CD14-positive monocyte (primary cell): ENCODE data around the gene LHFPL3. TPM values are rescaled to one million over a fixed set of nuclear protein-coding genes. Genes with fewer than 3 reads are reported as not detected.

Source experiments
- DNase-seq, 3 donors: peaks; one replicate each; pipeline ENCODE4 v3.0.0-alpha.2; 2011 to 2022
- H2AFZ ChIP-seq: 2 replicates; pipeline ENCODE4 v1.6.0; 2012; ENCODE audit warnings: mild to moderate bottlenecking, low read depth, low read length, inconsistent platforms; ENCODE audit not compliant: insufficient read depth, poor library complexity, severe bottlenecking
- H3K27ac ChIP-seq, 2 donors: 1 replicate in 1 of 2; 2 replicates in 1 of 2; pipeline ENCODE4 v1.5.1; 2012 to 2013; ENCODE audit warnings: low read length in 2 of 2, control low read depth in 1 of 2, inconsistent platforms in 1 of 2, low read depth in 1 of 2, mild to moderate bottlenecking in 1 of 2
- H3K27me3 ChIP-seq, 2 donors: one replicate each; pipeline versions ENCODE4 v1.6.0 to v1.6.1; 2011 to 2013; ENCODE audit warnings: low read length in 2 of 2; ENCODE audit not compliant: control insufficient read depth in 2 of 2, insufficient read depth in 2 of 2
- H3K36me3 ChIP-seq, 2 donors: replicated peaks in 1 of 2; 1 replicate in 1 of 2; 2 replicates in 1 of 2; pipeline versions ENCODE4 v1.5.1 to v1.6.1; 2012 to 2013; ENCODE audit warnings: low read length in 2 of 2, control low read depth in 1 of 2, inconsistent platforms in 1 of 2, mild to moderate bottlenecking in 1 of 2; ENCODE audit not compliant: insufficient read depth in 2 of 2, control insufficient read depth in 1 of 2
- H3K4me1 ChIP-seq, 2 donors: 1 replicate in 1 of 2; 2 replicates in 1 of 2; pipeline versions ENCODE4 v1.5.1 to v1.6.1; 2012 to 2013; ENCODE audit warnings: low read length in 2 of 2, control low read depth in 1 of 2, inconsistent platforms in 1 of 2, mild to moderate bottlenecking in 1 of 2, moderate library complexity in 1 of 2; ENCODE audit not compliant: insufficient read depth in 2 of 2, control insufficient read depth in 1 of 2
- H3K4me2 ChIP-seq: replicated peaks from 2 replicates; pipeline ENCODE3; 2012; ENCODE audit warnings: low read length, moderate library complexity, mild to moderate bottlenecking; ENCODE audit not compliant: poor library complexity, severe bottlenecking; ENCODE audit errors: extremely low read depth
- H3K4me3 ChIP-seq, 3 experiments: fragments of 200-600 bp in 1 of 3; sonication (generic) in 1 of 3; replicated peaks in 1 of 3; 1 replicate in 2 of 3; 2 replicates in 1 of 3; pipeline ENCODE4 v1.5.1; 2011 to 2013; ENCODE audit warnings: low read length in 3 of 3, mild to moderate bottlenecking in 3 of 3, control low read depth in 2 of 3, low read depth in 2 of 3, inconsistent platforms in 1 of 3, moderate library complexity in 1 of 3
- H3K79me2 ChIP-seq: 2 replicates; pipeline ENCODE4 v1.6.0; 2012; ENCODE audit warnings: mild to moderate bottlenecking, control low read depth, inconsistent platforms, low read length, moderate library complexity; ENCODE audit not compliant: insufficient read depth
- H3K9ac ChIP-seq: 2 replicates; pipeline ENCODE4 v1.6.0; 2017; ENCODE audit warnings: low read length, mild to moderate bottlenecking; ENCODE audit not compliant: insufficient read depth, poor library complexity, severe bottlenecking
- H3K9me3 ChIP-seq, 2 donors: replicated peaks in 1 of 2; 1 replicate in 1 of 2; 2 replicates in 1 of 2; pipeline versions ENCODE4 v1.5.1 to v1.6.1; 2012 to 2013; ENCODE audit warnings: low read length in 2 of 2, control low read depth in 1 of 2; ENCODE audit not compliant: control insufficient read depth in 1 of 2, insufficient read depth in 1 of 2
- H4K20me1 ChIP-seq: 2 replicates; pipeline ENCODE4 v1.6.0; 2012; ENCODE audit warnings: mild to moderate bottlenecking, low read length, control low read depth, moderate library complexity; ENCODE audit not compliant: insufficient read depth
- H3K27ac Mint-ChIP-seq, 7 donors: one replicate each; pipeline ENCODE4 v1.8.0; 2020; ENCODE audit warnings: mild to moderate bottlenecking in 7 of 7, mixed read lengths in 7 of 7, moderate library complexity in 6 of 7, inconsistent platforms in 2 of 7
- H3K27me3 Mint-ChIP-seq, 3 donors: one replicate each; pipeline ENCODE4 v1.8.0; 2021 to 2022; ENCODE audit warnings: low read depth in 3 of 3, mild to moderate bottlenecking in 3 of 3, mixed read lengths in 3 of 3, moderate library complexity in 3 of 3, inconsistent platforms in 1 of 3
- H3K36me3 Mint-ChIP-seq, 2 donors: one replicate each; pipeline ENCODE4 v1.8.0; 2020; ENCODE audit warnings: mixed read lengths in 2 of 2, inconsistent platforms in 1 of 2, mild to moderate bottlenecking in 1 of 2
- H3K4me1 Mint-ChIP-seq: one replicate; pipeline ENCODE4 v1.8.0; 2020; ENCODE audit warnings: mild to moderate bottlenecking, mixed read lengths
- H3K4me3 Mint-ChIP-seq, 2 donors: one replicate each; pipeline ENCODE4 v1.8.0; 2020; ENCODE audit warnings: mild to moderate bottlenecking in 2 of 2, mixed read lengths in 2 of 2, moderate library complexity in 1 of 2
- H3K9me3 Mint-ChIP-seq, 7 donors: one replicate each; pipeline ENCODE4 v1.8.0; 2020 to 2022; ENCODE audit warnings: mixed read lengths in 7 of 7, mild to moderate bottlenecking in 6 of 7, moderate library complexity in 6 of 7, inconsistent platforms in 2 of 7
- WGBS: methylation state at CpG from one replicate; pipeline ENCODE4 v1.1.5; 2013; ENCODE audit warnings: missing lambda C conversion rate; ENCODE audit not compliant: insufficient coverage; 5-methylcytosine and 5-hydroxymethylcytosine counted together
- intact Hi-C, 2 donors: fragments of 100-400 bp; cut with micrococcal nuclease; formaldehyde crosslinking; loops; one replicate each; pipeline versions ENCODE4 v1.15.0 to v1.15.1; 2023
- polyA plus RNA-seq, 3 donors: library from polyadenylated mRNA; depleted of rRNA in 1 of 3; unstranded in 2 of 3; stranded (reverse) in 1 of 3; fragments of 300-500 nt in 2 of 3; fragments of >200 nt in 1 of 3; fragmentation: Illumina TruSeq in 2 of 3; gene quantifications; 1 replicate in 2 of 3; 2 replicates in 1 of 3; pipeline ENCODE4 v1.2.3, GENCODE V29; 2012 to 2021
- TF ChIP-seq, protein P1 (sequence below): fragments of 200-600 bp; IDR thresholded peaks from one replicate; pipeline ENCODE4 v1.8.0; 2022; ENCODE audit warnings: antibody characterized with exemption, mild to moderate bottlenecking

LHFPL3 gene
- polyA plus RNA-seq, 3 donors, result not detected

DNA sequence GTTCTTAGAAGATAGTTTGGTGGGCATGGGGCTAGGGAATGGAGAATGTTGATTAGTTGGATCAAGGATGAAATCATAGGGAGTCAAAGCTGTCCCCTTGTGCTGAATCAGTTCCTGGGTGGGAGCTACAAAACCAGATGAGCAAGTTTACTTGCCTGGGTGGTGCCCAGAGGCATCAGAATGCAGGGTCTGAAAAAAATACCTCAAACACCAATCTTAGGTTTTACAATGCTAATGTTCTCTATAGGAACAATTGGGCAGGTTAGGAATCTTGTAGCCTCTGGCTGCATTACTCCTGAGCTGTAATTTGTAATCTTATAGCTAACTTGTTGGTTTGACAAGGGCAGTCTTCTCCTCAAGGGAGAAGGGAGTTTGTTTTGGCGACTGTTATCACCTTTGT lies 34.4 kb downstream of the LHFPL3 start:
- no peaks in the 10 kb centered on the region for H3K36me3 Mint-ChIP-seq
- H3K9me3 Mint-ChIP-seq, result peaks cover 0 to 3% (median 0%) of the 10 kb centered on the region in 7 donors
- H3K4me2 ChIP-seq, result no peak overlapping the region

DNA sequence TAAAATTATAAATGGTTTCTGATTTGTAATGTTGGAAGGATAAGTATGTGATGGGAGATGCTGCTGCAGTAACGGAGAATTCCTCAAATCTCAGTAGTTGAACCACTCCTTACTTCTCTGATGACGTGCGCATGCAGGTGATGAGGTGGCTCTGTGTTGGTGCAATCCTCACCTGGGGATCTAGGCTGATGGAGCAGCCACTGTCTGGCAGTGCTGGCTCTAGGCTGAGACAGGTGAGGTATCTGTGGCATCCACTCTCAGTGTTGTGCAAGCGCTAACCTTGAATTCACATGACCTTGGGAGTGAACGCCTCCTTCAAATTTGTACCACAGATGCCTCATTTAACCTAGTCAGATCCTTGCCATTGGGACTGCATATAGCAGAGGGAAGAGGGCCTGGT lies 35.0 kb downstream of the LHFPL3 start:
- Histone ChIP-seq H3K27me3 (no peaks in the 10 kb centered on the region), H3K4me3 (no peak overlapping the region), H3K9me3 (no peaks in the 10 kb centered on the region), H3K9ac (no peak overlapping the region), H4K20me1 (no peaks in the 10 kb centered on the region), H3K79me2 (no peaks in the 10 kb centered on the region), H3K27ac (no peak overlapping the region), H3K4me2 (no peak overlapping the region), H3K36me3 (no peaks in the 10 kb centered on the region), H3K4me1 (no peaks in the 10 kb centered on the region), H2AFZ (no peak overlapping the region)
- WGBS, result 100% methylated on average over 1 of the region's 5 CpGs
- Mint-ChIP-seq H3K27ac (no peak overlapping the region), H3K27me3 (peaks cover 0 to 4% (median 0%) of the 10 kb centered on the region in 3 donors), H3K4me3 (no peak overlapping the region), H3K4me1 (no peaks in the 10 kb centered on the region), H3K36me3 (no peaks in the 10 kb centered on the region), H3K9me3 (peaks cover 0 to 3% (median 0%) of the 10 kb centered on the region in 7 donors)
- intact Hi-C loops, result no loop called here
- TF ChIP-seq, protein P1, sequence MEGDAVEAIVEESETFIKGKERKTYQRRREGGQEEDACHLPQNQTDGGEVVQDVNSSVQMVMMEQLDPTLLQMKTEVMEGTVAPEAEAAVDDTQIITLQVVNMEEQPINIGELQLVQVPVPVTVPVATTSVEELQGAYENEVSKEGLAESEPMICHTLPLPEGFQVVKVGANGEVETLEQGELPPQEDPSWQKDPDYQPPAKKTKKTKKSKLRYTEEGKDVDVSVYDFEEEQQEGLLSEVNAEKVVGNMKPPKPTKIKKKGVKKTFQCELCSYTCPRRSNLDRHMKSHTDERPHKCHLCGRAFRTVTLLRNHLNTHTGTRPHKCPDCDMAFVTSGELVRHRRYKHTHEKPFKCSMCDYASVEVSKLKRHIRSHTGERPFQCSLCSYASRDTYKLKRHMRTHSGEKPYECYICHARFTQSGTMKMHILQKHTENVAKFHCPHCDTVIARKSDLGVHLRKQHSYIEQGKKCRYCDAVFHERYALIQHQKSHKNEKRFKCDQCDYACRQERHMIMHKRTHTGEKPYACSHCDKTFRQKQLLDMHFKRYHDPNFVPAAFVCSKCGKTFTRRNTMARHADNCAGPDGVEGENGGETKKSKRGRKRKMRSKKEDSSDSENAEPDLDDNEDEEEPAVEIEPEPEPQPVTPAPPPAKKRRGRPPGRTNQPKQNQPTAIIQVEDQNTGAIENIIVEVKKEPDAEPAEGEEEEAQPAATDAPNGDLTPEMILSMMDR, result no peak
- DNase-seq, result no peak

More for the DNA sequence above, 34.4 kb downstream of the LHFPL3 start:
- Histone ChIP-seq H3K4me1 (no peaks in the 10 kb centered on the region), H3K4me3 (no peak overlapping the region), H3K27ac (no peak overlapping the region), H3K79me2 (no peaks in the 10 kb centered on the region), H3K9ac (no peak overlapping the region), H2AFZ (no peak overlapping the region), H3K36me3 (no peaks in the 10 kb centered on the region), H3K9me3 (no peaks in the 10 kb centered on the region), H4K20me1 (no peaks in the 10 kb centered on the region), H3K27me3 (no peaks in the 10 kb centered on the region)
- intact Hi-C loops, result no loop called here
- Mint-ChIP-seq H3K27me3 (peaks cover 0 to 4% (median 0%) of the 10 kb centered on the region in 3 donors), H3K4me1 (no peaks in the 10 kb centered on the region), H3K27ac (no peak overlapping the region), H3K4me3 (no peak overlapping the region)
- no CpG with 5 or more reads among the region's 1 CpG for WGBS
- TF ChIP-seq, protein P1, result no peak
- DNase-seq, result no peak
